Brain microvascular endothelial cell (primary cell): ENCODE data around the gene POLE.
A peak's percentile ranks its signal among the peaks of the same experiment; 100 is the strongest.

Source experiments
- DNase-seq: peaks from one replicate; pipeline ENCODE4 v3.0.0-alpha.2; 2020
- H3K27ac ChIP-seq: fragments of 250-450 bp; sonication (Bioruptor Pico); 2 replicates; pipeline ENCODE4 v1.5.1; 2020; ENCODE audit warnings: mild to moderate bottlenecking, moderate library complexity
- H3K27me3 ChIP-seq: fragments of 250-450 bp; sonication (Bioruptor Pico); replicated peaks from 2 replicates; pipeline ENCODE4 v1.5.1; 2020; ENCODE audit warnings: mild to moderate bottlenecking
- H3K36me3 ChIP-seq: fragments of 250-450 bp; sonication (Bioruptor Pico); replicated peaks from 2 replicates; pipeline ENCODE4 v1.5.1; 2020; ENCODE audit warnings: mild to moderate bottlenecking
- H3K4me3 ChIP-seq: 2 replicates; pipeline ENCODE4 v1.5.1; 2011; ENCODE audit warnings: low read depth, mild to moderate bottlenecking, control low read depth, low read length, moderate library complexity
- CTCF ChIP-seq: IDR thresholded peaks from 2 replicates; pipeline ENCODE4 v1.5.1; 2011; ENCODE audit warnings: low read depth, mild to moderate bottlenecking, moderate library complexity, low read length, control low read depth, inconsistent platforms; ENCODE audit errors: missing control alignments
- in situ Hi-C: cut with HindIII; loops from 2 replicates; pipeline ENCODE4 v1.10.0; 2017; ENCODE audit warnings: low sequenced_read_pairs, low pct_ligation_motif_present

POLE gene

GRCh38 chr12:132687211-132688164 is at the start of gene POLE, which contains the start of gene PXMP2:
TSS of gene POLE (minus strand) at chr12:132687342. CDS start at chr12:132687315, 27 bp downstream.
TSS of gene PXMP2 (plus strand) at chr12:132687587. CDS start at chr12:132687671, 84 bp downstream.
- Histone ChIP-seq H3K36me3 (no peaks in the 10 kb centered on the region), H3K27ac (peak within 1 kb of the TSS; percentile 1), H3K27me3 (no peaks in the 10 kb centered on the region), H3K4me3 (peak within 1 kb of the TSS; percentile 60)
- no peak for TF ChIP-seq CTCF
- peak; percentile 95 for DNase-seq
- in situ Hi-C loops, result no loop called here

GRCh38 chr12:132736913-132737312 is 49.8 kb upstream of the POLE start:
- Histone ChIP-seq H3K27ac (no peak overlapping the region), H3K27me3 (no peaks in the 10 kb centered on the region), H3K36me3 (peaks cover 84% of the 10 kb centered on the region), H3K4me3 (no peak overlapping the region)
- no peak for DNase-seq
- TF ChIP-seq CTCF, result no peak
- in situ Hi-C loops, result no loop called here

- TF ChIP-seq CTCF, result no peak
- in situ Hi-C loops, result no loop called here
- no peak for DNase-seq
- H3K36me3 ChIP-seq, result peaks cover 82% of the 10 kb centered on the region
- H3K4me3 ChIP-seq, result no peak overlapping the region
- no peaks in the 10 kb centered on the region for H3K27me3 ChIP-seq
- H3K27ac ChIP-seq, result no peak overlapping the region
These were observed 49.2 kb upstream of the POLE start for GRCh38 chr12:132736378-132736777.

GRCh38 chr12:132735496-132735895 is 48.4 kb upstream of the POLE start:
- Histone ChIP-seq H3K36me3 (peaks cover 82% of the 10 kb centered on the region), H3K27me3 (no peaks in the 10 kb centered on the region), H3K4me3 (no peak overlapping the region), H3K27ac (no peak overlapping the region)
- DNase-seq, result no peak
- no peak for TF ChIP-seq CTCF
- in situ Hi-C loops, result no loop called here

- no peaks in the 10 kb centered on the region for H3K27me3 ChIP-seq
- no peak overlapping the region for H3K4me3 ChIP-seq
- in situ Hi-C loops, result no loop called here
- no peak for DNase-seq
- no peak for TF ChIP-seq CTCF
- H3K27ac ChIP-seq, result no peak overlapping the region
- H3K36me3 ChIP-seq, result peaks cover 76% of the 10 kb centered on the region
These were observed 47.1 kb upstream of the POLE start for GRCh38 chr12:132734206-132734605.
